Vagina (tissue), 2 donors: ENCODE data around the gene LRRN1.

Source experiments
- POLR2AphosphoS5 ChIP-seq, 2 donors: sonication (generic); formaldehyde crosslinking; IDR thresholded peaks; one replicate each; pipeline ENCODE4 v1.9.0; 2017; ENCODE audit warnings: antibody characterized with exemption in 2 of 2, mild to moderate bottlenecking in 2 of 2, low read depth in 1 of 2; ENCODE audit not compliant: insufficient read depth in 1 of 2
- TF ChIP-seq, protein P1 (sequence below), 3 experiments: fragments of 450-650 bp in 2 of 3; fragments of 200-600 bp in 1 of 3; sonication (generic) in 1 of 3; IDR thresholded peaks; one replicate each; pipeline ENCODE4 v1.5.1; 2017 to 2019; ENCODE audit warnings: antibody characterized with exemption in 3 of 3, mild to moderate bottlenecking in 2 of 3, moderate library complexity in 2 of 3

GRCh38 chr3:3848923-3849275 lies 49.7 kb downstream of the LRRN1 start:
- TF ChIP-seq, protein P1, sequence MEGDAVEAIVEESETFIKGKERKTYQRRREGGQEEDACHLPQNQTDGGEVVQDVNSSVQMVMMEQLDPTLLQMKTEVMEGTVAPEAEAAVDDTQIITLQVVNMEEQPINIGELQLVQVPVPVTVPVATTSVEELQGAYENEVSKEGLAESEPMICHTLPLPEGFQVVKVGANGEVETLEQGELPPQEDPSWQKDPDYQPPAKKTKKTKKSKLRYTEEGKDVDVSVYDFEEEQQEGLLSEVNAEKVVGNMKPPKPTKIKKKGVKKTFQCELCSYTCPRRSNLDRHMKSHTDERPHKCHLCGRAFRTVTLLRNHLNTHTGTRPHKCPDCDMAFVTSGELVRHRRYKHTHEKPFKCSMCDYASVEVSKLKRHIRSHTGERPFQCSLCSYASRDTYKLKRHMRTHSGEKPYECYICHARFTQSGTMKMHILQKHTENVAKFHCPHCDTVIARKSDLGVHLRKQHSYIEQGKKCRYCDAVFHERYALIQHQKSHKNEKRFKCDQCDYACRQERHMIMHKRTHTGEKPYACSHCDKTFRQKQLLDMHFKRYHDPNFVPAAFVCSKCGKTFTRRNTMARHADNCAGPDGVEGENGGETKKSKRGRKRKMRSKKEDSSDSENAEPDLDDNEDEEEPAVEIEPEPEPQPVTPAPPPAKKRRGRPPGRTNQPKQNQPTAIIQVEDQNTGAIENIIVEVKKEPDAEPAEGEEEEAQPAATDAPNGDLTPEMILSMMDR (IDR thresholded peaks at IDR 0.05): no peak
- TF ChIP-seq POLR2AphosphoS5 (IDR thresholded peaks at IDR 0.05; ENCODE audit: insufficient read depth in 1 of 2, low read depth in 1 of 2): no peak
